PFSK-1 (cell line): ENCODE measurements around the gene CEP85L.

Experiments used
- FOXP2 ChIP-seq: optimal IDR thresholded peaks from 2 replicates; pipeline ENCODE3; 2011; ENCODE audit warnings: borderline replicate concordance, control low read depth, inconsistent platforms; ENCODE audit not compliant: insufficient read depth; ENCODE audit errors: extremely low read length, extremely low read depth
- POLR2AphosphoS5 ChIP-seq: IDR thresholded peaks from 2 replicates; pipeline ENCODE4 v1.6.1; 2012; ENCODE audit warnings: low read depth, mild to moderate bottlenecking, control low read depth, low read length, moderate library complexity
- SIN3A ChIP-seq: IDR thresholded peaks from 2 replicates; pipeline ENCODE4 v1.6.1; 2012; ENCODE audit warnings: mild to moderate bottlenecking, low read length, moderate library complexity, borderline replicate concordance; ENCODE audit not compliant: insufficient read depth
- TAF1 ChIP-seq: IDR thresholded peaks from 2 replicates; pipeline ENCODE4 v1.6.1; 2012; ENCODE audit warnings: low read length, control low read depth, borderline replicate concordance; ENCODE audit not compliant: insufficient read depth
- TF ChIP-seq, protein P1 (sequence below), 2 experiments: IDR thresholded peaks; 2 replicates each; pipeline versions ENCODE4 v1.6.1 to v1.8.0; 2011 to 2012; ENCODE audit warnings: low read depth in 2 of 2, low read length in 2 of 2, control low read depth in 1 of 2, inconsistent platforms in 1 of 2, mild to moderate bottlenecking in 1 of 2, moderate library complexity in 1 of 2; ENCODE audit not compliant: insufficient read depth in 1 of 2

CEP85L gene

DNA sequence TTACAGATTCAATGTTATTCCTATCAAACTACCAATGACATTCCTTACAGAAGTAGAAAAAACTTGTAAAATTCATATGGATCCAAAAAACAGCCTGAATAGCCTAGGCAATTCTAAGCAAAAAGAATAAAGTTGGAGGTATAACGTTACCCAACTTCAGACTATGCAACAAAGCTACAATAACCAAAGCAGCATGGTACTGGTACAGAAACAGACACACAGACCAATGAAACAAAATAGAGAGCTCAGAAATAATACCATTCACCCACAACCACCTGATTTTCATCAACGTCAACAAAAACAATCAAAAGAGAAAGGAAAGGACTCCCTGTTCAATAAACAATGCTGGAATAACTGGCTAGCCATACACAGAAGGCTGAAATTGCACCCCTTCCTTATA is 120.4 kb downstream of the CEP85L start:
- TF ChIP-seq POLR2AphosphoS5 = no peak
- TF ChIP-seq TAF1 = no peak
- TF ChIP-seq SIN3A = no peak
- no peak for TF ChIP-seq FOXP2
- TF ChIP-seq, protein P1, sequence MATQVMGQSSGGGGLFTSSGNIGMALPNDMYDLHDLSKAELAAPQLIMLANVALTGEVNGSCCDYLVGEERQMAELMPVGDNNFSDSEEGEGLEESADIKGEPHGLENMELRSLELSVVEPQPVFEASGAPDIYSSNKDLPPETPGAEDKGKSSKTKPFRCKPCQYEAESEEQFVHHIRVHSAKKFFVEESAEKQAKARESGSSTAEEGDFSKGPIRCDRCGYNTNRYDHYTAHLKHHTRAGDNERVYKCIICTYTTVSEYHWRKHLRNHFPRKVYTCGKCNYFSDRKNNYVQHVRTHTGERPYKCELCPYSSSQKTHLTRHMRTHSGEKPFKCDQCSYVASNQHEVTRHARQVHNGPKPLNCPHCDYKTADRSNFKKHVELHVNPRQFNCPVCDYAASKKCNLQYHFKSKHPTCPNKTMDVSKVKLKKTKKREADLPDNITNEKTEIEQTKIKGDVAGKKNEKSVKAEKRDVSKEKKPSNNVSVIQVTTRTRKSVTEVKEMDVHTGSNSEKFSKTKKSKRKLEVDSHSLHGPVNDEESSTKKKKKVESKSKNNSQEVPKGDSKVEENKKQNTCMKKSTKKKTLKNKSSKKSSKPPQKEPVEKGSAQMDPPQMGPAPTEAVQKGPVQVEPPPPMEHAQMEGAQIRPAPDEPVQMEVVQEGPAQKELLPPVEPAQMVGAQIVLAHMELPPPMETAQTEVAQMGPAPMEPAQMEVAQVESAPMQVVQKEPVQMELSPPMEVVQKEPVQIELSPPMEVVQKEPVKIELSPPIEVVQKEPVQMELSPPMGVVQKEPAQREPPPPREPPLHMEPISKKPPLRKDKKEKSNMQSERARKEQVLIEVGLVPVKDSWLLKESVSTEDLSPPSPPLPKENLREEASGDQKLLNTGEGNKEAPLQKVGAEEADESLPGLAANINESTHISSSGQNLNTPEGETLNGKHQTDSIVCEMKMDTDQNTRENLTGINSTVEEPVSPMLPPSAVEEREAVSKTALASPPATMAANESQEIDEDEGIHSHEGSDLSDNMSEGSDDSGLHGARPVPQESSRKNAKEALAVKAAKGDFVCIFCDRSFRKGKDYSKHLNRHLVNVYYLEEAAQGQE (IDR thresholded peaks at IDR 0.05; ENCODE audit: insufficient read depth in 1 of 2, low read depth in 2 of 2, low read length in 2 of 2) = no peak

- TF ChIP-seq TAF1 (no peak), FOXP2 (no peak), POLR2AphosphoS5 (no peak), SIN3A (no peak)
- TF ChIP-seq, protein P1 (IDR thresholded peaks at IDR 0.05; ENCODE audit: insufficient read depth in 1 of 2, low read depth in 2 of 2, low read length in 2 of 2) = no peak
Observed at GRCh38 chr6:118529756-118530155, 121.6 kb downstream of the CEP85L start.

- no peak for TF ChIP-seq FOXP2
- TF ChIP-seq, protein P1 (IDR thresholded peaks at IDR 0.05; ENCODE audit: insufficient read depth in 1 of 2, low read depth in 2 of 2, low read length in 2 of 2) = no peak
- TF ChIP-seq TAF1 = no peak
- TF ChIP-seq POLR2AphosphoS5 = no peak
- no peak for TF ChIP-seq SIN3A
Observed at GRCh38 chr6:118528129-118528528, 123.3 kb downstream of the CEP85L start.

- no peak for TF ChIP-seq TAF1
- TF ChIP-seq FOXP2 = no peak
Observed at GRCh38 chr6:118525913-118526780, 125.2 kb downstream of the CEP85L start.

GRCh38 chr6:118524686-118525085 is 126.7 kb downstream of the CEP85L start:
- TF ChIP-seq FOXP2 (no peak), TAF1 (no peak), POLR2AphosphoS5 (no peak), SIN3A (no peak)
- TF ChIP-seq, protein P1 (IDR thresholded peaks at IDR 0.05; ENCODE audit: insufficient read depth in 1 of 2, low read depth in 2 of 2, low read length in 2 of 2) = no peak
